DOHH2 (cell line): ENCODE measurements around the gene FOXP4.

ENCODE experiments used
- H3F3A ChIP-seq: fragments of 200-600 bp; sonication (generic), shearing (Covaris generic); 2 replicates; pipeline ENCODE4 v1.6.0; 2016; ENCODE audit warnings: antibody characterized with exemption, mild to moderate bottlenecking; ENCODE audit not compliant: control insufficient read depth, insufficient read depth
- H3K27ac ChIP-seq: fragments of 200-600 bp; sonication (generic); 2 replicates; pipeline ENCODE4 v1.5.1; 2014; ENCODE audit warnings: low read depth, mild to moderate bottlenecking, low read length, moderate library complexity
- H3K27me3 ChIP-seq: fragments of 200-600 bp; sonication (generic); 2 replicates; pipeline ENCODE4 v1.6.1; 2014; ENCODE audit warnings: mild to moderate bottlenecking, low read length, mixed read lengths; ENCODE audit not compliant: control insufficient read depth
- H3K36me3 ChIP-seq: fragments of 200-600 bp; sonication (generic); 2 replicates; pipeline ENCODE4 v1.6.1; 2014; ENCODE audit warnings: mild to moderate bottlenecking, low read length, moderate library complexity, mixed read lengths; ENCODE audit not compliant: control insufficient read depth
- H3K4me1 ChIP-seq: fragments of 200-600 bp; sonication (generic); 2 replicates; pipeline ENCODE4 v1.6.1; 2014; ENCODE audit warnings: mild to moderate bottlenecking, low read length, mixed read lengths; ENCODE audit not compliant: control insufficient read depth
- H3K4me2 ChIP-seq: fragments of 200-600 bp; sonication (generic); 2 replicates; pipeline ENCODE4 v1.6.0; 2014; ENCODE audit warnings: mild to moderate bottlenecking, low read length, moderate library complexity
- H3K4me3 ChIP-seq: fragments of 200-600 bp; sonication (generic); 2 replicates; pipeline ENCODE4 v1.5.1; 2014; ENCODE audit warnings: mild to moderate bottlenecking, low read length, mixed read lengths
- H3K79me2 ChIP-seq: fragments of 200-600 bp; sonication (generic); 2 replicates; pipeline ENCODE4 v1.6.1; 2014; ENCODE audit warnings: mild to moderate bottlenecking, low read length, mixed read lengths; ENCODE audit not compliant: control insufficient read depth
- H3K9me2 ChIP-seq: fragments of 200-600 bp; sonication (generic); replicated peaks from 2 replicates; pipeline ENCODE4 v1.6.1; 2014; ENCODE audit warnings: mild to moderate bottlenecking, low read length, mixed read lengths; ENCODE audit not compliant: control insufficient read depth
- H3K9me3 ChIP-seq: fragments of 200-600 bp; sonication (generic); 2 replicates; pipeline ENCODE4 v1.6.1; 2014; ENCODE audit warnings: antibody characterized with exemption, low read length, mixed read lengths; ENCODE audit not compliant: control insufficient read depth, insufficient read depth
- H4K20me1 ChIP-seq: fragments of 200-600 bp; sonication (generic); 2 replicates; pipeline ENCODE4 v1.6.0; 2014; ENCODE audit warnings: low read depth, mild to moderate bottlenecking, antibody characterized with exemption, low read length, moderate library complexity; ENCODE audit not compliant: control insufficient read depth, insufficient read depth
- EZH2phosphoT487 ChIP-seq: fragments of 200-600 bp; sonication (generic); IDR thresholded peaks from 2 replicates; pipeline ENCODE4 v1.6.1; 2017; ENCODE audit warnings: borderline replicate concordance, mild to moderate bottlenecking, antibody characterized with exemption, low read length, moderate library complexity, mixed read lengths
- TF ChIP-seq, protein P1 (sequence below): fragments of 200-600 bp; sonication (generic); IDR thresholded peaks from one replicate; pipeline ENCODE4 v1.5.1; 2014; ENCODE audit warnings: antibody characterized with exemption, mild to moderate bottlenecking, low read depth, low read length; ENCODE audit not compliant: poor library complexity, severe bottlenecking

The FOXP4 gene

DNA sequence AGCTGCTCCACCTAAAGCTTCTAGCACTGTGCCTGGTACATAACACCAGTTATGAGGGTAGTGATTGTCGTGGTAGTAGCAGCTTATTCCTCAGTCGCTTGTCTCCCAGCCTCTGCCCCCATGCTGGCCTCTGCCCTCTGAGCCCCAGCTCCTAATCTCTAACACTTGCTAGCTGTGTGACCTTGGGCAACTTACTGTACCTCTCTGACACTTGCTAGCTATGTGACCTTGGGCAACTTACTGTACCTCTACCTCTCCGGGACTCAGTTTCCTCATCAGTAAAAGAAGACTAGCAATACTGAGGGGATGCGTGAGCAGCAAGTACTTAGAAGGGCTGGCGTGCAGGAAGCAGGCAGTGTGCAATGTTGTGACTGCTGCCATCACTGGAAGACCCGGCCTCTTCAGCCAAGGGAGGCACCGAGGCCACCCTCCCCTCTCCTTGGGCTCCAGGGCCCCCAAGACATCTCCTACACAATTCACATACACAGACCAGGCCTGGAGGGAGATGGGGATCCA, 101.9 kb downstream of the FOXP4 start:
- Histone ChIP-seq H3K27ac (no peak overlapping the region), H3K9me2 (no peaks in the 10 kb centered on the region), H3K79me2 (no peaks in the 10 kb centered on the region), H3K9me3 (no peaks in the 10 kb centered on the region), H3K4me3 (no peak overlapping the region), H3F3A (no peaks in the 10 kb centered on the region), H3K4me1 (no peaks in the 10 kb centered on the region), H3K36me3 (no peaks in the 10 kb centered on the region), H3K4me2 (no peak overlapping the region), H3K27me3 (peaks cover 6% of the 10 kb centered on the region; the same call in 1 of the 2 replicates), H4K20me1 (no peaks in the 10 kb centered on the region)
- TF ChIP-seq, protein P1, sequence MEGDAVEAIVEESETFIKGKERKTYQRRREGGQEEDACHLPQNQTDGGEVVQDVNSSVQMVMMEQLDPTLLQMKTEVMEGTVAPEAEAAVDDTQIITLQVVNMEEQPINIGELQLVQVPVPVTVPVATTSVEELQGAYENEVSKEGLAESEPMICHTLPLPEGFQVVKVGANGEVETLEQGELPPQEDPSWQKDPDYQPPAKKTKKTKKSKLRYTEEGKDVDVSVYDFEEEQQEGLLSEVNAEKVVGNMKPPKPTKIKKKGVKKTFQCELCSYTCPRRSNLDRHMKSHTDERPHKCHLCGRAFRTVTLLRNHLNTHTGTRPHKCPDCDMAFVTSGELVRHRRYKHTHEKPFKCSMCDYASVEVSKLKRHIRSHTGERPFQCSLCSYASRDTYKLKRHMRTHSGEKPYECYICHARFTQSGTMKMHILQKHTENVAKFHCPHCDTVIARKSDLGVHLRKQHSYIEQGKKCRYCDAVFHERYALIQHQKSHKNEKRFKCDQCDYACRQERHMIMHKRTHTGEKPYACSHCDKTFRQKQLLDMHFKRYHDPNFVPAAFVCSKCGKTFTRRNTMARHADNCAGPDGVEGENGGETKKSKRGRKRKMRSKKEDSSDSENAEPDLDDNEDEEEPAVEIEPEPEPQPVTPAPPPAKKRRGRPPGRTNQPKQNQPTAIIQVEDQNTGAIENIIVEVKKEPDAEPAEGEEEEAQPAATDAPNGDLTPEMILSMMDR: no peak
- no peak for TF ChIP-seq EZH2phosphoT487

DNA sequence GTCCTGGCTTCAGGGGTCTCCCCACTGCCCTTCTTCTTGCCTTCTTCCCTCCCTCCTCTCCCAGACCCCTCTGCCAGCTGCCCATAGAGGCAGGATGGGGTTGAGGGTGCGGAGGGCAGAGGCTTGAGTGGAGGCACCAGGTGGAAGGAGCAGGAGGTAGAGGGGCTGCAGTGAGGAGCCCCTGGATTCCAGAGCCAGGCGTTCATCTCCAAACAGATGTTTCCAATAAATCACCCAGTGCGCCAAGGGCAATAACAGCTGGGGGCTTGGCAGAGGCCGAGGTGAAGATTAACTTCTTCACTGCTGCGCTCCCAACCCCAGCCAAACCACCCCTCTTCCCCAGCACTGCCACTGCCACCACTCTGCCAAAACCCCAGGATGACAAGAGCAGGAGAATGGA, 102.7 kb downstream of the FOXP4 start:
- Histone ChIP-seq H3K4me1 (no peaks in the 10 kb centered on the region), H3F3A (no peaks in the 10 kb centered on the region), H3K4me3 (no peak overlapping the region), H3K4me2 (no peak overlapping the region), H3K9me3 (no peaks in the 10 kb centered on the region), H3K27ac (no peak overlapping the region), H4K20me1 (no peaks in the 10 kb centered on the region), H3K36me3 (no peaks in the 10 kb centered on the region), H3K27me3 (0 out of 2 replicates have a peak, but pooled peaks cover 5% of the 10 kb centered on the region), H3K9me2 (no peaks in the 10 kb centered on the region), H3K79me2 (no peaks in the 10 kb centered on the region)
- TF ChIP-seq EZH2phosphoT487: no peak

DNA sequence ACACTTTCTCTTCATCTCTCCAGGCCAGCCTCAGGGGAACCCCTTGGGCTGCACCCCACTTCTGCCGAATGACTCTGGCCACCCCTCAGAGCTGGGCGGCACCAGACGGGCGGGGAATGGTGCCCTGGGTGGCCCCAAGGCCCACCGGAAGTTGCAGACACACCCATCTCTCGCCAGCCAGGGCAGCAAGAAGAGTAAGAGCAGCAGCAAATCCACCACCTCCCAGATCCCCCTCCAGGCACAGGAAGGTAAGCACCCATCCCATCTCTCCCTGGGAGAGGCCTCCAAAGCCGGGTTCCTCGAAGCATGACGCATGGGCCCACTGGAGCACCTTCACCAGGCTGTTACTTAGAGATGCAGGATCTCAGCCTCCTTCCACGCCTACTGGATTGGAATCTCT, 103.4 kb downstream of the FOXP4 start:
- H3K4me3 ChIP-seq: no peak overlapping the region
- no peaks in the 10 kb centered on the region for H3F3A ChIP-seq
- H3K27ac ChIP-seq: no peak overlapping the region
- H3K4me2 ChIP-seq: no peak overlapping the region
- H3K79me2 ChIP-seq: no peaks in the 10 kb centered on the region
- TF ChIP-seq, protein P1: no peak
- no peak for TF ChIP-seq EZH2phosphoT487
- no peaks in the 10 kb centered on the region for H4K20me1 ChIP-seq
- H3K27me3 ChIP-seq: 0 out of 2 replicates have a peak, but pooled peaks cover 4% of the 10 kb centered on the region
- H3K9me2 ChIP-seq: no peaks in the 10 kb centered on the region
- H3K9me3 ChIP-seq: no peaks in the 10 kb centered on the region
- H3K4me1 ChIP-seq: no peaks in the 10 kb centered on the region
- no peaks in the 10 kb centered on the region for H3K36me3 ChIP-seq

DNA sequence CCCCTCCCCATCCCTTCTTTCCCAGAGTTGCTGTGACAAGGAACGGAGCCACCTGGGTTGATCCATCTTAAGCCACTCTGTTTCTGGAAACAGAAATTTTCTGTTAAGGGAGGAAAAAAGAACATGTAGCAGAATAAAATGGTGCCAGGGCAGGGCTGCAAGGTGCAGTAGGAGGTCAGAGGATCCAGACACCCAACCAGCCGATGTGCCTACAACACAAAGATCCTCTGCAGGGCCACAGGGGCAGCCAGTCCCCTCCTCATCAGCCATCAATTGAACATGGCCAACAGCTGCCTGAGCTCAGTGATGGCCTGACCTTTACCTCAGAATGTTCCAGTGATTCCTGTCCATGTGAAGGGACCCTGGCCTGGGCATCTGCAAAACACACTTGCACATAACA, 103.9 kb downstream of the FOXP4 start:
- H3K79me2 ChIP-seq: no peaks in the 10 kb centered on the region
- H3K27ac ChIP-seq: no peak overlapping the region
- H3K9me3 ChIP-seq: no peaks in the 10 kb centered on the region
- no peaks in the 10 kb centered on the region for H3F3A ChIP-seq
- no peak for TF ChIP-seq EZH2phosphoT487
- TF ChIP-seq, protein P1: no peak
- no peaks in the 10 kb centered on the region for H4K20me1 ChIP-seq
- H3K27me3 ChIP-seq: 0 out of 2 replicates have a peak, but pooled peaks cover 2% of the 10 kb centered on the region
- no peaks in the 10 kb centered on the region for H3K9me2 ChIP-seq
- no peak overlapping the region for H3K4me3 ChIP-seq
- H3K36me3 ChIP-seq: no peaks in the 10 kb centered on the region
- H3K4me2 ChIP-seq: no peak overlapping the region
- no peaks in the 10 kb centered on the region for H3K4me1 ChIP-seq
